Measurements from ENCODE around the gene TRIM61.
A peak's percentile ranks its signal among the peaks of the same experiment; 100 is the strongest.
"Not testable (repeated sequence)": the region's sequence is repeated elsewhere in the genome, so short reads cannot be mapped to it uniquely, and the experiment has no call there.

TRIM61 gene

DNA sequence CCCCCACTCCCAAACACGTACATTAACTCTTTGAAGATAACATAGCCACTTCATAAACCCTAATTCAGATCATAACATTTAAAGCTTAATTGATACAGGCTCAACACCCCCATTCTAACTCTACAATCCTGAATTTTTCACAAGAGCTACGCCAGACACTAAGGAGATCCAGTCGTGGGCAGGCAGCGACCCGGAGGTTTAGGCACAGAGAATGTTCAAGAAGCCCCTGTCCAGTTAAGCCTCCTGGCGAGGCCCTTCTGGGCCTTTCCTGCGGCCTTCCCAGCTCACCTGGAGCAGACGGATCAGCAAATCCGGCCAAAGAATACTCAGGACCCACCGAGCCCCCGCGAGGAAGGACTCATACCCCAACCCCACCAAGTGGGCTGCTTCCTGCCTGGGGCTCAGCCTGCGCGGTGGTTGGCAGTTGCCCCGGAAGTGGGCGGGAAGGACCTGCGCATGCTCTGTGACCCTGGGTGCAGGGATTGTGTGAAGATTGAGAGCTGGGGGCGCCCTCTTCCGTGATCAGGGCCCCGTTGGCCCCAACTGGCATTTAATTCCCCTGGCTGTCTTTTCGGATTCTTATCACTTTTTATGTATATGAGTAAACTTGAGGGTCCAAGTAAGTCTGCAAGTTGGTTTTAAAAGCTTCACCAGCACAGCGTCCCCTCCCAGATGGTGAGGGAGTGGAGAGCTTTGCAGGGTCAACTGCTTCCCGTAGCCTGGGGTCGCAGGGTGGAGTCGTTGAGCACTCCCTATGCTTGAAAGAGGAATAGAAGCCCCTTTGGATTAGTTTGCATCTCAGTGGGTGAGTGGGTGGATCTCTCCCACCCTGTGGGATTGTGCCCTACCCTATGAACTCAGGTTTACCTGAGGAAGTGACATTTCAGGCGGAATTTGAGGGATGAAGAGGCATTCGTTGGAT, at the start of gene TRIM61:
Gene TRIM61, minus strand, starts transcription at position 415 of the 922 bp plus-strand sequence. CDS start 7,655 bp downstream, outside the sequence.
- DNase-seq (ENCODE audit: low spot score): peak; percentile 17

DNA sequence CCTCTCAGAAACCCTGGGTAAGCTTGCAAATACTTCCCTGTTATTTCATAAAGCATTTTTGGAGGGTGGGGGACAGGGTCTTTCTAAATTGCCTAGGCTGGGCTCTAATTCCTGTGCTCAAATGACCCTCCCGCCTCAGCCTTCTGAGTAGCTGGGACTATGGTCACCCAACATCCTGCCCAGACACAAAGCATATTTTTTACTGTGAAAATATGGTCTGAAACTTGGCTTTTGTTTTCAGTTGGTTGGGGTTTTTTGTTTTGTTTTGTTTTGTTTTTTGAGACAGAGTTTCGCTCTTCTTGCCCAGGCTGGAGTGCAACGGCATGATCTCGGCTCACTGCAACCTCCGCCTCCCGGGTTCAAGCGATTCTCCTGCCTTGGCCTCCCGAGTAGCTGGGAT, 48.3 kb upstream of the TRIM61 start:
- not testable (repeated sequence) for DNase-seq (ENCODE audit: low spot score)

DNA sequence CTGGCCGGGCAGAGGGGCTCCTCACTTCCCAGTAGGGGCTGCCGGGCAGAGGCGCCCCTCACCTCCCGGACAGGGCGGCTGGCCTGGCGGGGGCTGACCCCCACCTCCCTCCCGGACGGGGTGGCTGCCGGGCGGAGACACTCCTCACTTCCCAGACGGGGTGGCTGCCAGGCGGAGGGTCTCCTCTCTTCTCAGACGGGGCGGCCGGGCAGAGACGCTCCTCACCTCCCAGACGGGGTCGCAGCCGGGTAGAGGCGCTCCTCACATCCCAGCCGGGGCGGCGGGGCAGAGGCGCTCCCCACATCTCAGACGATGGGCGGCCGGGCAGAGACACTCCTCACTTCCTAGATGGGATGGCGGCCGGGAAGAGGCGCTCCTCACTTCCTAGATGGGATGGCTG, 42.5 kb upstream of the TRIM61 start:
- not testable (repeated sequence) for DNase-seq (ENCODE audit: low spot score)

DNA sequence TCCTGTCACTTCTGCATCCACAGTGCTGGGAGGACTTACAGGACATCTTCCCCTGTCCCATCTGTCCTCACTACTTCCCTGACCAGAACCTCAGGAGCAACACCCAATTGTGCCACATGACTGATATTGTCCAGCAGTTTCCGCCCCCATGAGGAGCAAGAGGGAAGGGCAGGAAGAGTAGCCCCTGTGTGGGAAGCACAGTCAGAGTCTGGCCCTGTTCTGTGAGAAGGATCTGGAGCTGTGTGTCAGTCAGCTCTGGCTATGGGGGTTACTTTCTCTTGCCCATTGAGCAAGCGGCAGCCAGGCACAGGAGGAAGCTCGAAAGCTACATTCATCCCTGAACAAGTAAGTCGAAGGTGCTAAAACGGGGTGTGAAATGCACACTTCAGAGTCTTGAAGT, 39.5 kb upstream of the TRIM61 start:
- no peak for DNase-seq (ENCODE audit: low spot score)

DNA sequence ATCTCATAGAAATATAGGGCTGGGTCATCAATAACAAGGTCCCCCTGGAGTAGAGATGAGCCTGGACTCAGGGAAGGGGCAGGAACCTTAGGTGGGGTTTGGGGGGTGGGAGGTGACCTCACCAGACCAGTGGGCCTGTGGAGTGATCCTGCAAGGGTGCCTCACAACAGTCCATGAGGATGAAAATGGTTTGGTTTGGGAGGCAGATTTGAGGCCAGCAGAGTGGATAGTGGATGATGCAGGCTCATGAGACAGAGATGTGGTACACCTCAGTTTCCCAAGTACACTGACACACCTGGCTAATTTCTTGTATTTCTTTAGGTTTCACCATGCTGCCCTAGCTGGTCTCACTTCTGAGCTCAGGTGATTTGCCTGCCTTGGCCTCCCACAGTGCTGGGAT, 36.2 kb upstream of the TRIM61 start:
- DNase-seq (ENCODE audit: low spot score): no peak

DNA sequence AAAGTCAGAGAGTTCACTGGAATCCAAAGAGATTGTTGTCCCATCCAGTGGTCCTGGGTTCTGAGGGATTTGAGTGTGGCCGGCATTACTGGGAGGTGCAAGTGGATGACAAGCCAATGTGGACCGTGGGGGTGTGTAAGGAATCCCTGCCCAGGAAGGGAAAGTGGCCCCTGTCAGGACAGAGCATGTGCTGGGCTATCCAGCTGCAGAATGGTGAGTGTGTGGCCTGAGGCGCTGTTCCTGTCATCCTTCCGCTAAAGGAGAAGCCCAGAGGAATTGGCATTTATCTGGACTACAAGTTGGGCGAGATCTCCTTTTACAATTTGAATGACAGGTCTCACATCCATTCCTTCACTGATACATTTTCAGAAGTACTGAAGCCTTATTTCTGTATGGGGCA, 33.9 kb upstream of the TRIM61 start:
- DNase-seq (ENCODE audit: low spot score): no peak

DNA sequence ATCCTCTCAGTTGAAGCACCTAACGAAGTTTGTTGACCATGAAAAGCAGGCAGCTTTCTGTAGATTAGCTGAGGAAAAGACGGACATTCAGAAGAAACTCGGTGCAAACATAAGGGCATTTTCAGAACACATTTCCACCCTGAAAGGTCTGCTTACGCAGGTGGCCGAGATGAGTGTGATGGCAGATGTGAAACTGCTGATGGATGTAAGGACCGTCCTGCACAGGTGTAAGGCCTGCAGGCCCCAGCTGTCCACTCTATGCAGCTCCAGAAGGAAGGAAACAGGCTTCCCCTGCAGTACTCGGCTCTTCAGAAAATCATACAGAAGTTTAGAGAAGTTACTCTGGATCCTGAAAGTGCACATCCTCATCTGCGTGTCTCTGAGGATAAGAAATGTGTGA, 33.5 kb upstream of the TRIM61 start:
- DNase-seq (ENCODE audit: low spot score): no peak

DNA sequence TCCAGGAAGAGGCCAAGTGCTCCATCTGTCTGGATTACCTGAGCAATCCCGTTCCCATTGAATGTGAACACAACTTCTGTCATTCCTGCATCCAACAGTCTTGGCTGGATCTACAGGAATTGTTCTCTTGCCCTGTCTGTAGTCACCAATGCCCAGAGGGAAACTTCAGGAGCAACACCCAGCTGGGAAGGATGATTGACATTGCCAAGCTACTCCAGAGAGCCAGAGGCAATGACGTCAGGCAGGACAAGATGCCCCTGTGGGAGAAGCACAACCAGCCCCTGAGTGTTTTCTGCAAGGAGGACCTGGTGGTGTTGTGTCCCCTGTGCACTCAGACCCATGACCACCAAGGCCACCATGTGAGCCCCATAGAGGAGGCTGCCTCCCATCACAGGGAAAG, 33.0 kb upstream of the TRIM61 start:
- no peak for DNase-seq (ENCODE audit: low spot score)

DNA sequence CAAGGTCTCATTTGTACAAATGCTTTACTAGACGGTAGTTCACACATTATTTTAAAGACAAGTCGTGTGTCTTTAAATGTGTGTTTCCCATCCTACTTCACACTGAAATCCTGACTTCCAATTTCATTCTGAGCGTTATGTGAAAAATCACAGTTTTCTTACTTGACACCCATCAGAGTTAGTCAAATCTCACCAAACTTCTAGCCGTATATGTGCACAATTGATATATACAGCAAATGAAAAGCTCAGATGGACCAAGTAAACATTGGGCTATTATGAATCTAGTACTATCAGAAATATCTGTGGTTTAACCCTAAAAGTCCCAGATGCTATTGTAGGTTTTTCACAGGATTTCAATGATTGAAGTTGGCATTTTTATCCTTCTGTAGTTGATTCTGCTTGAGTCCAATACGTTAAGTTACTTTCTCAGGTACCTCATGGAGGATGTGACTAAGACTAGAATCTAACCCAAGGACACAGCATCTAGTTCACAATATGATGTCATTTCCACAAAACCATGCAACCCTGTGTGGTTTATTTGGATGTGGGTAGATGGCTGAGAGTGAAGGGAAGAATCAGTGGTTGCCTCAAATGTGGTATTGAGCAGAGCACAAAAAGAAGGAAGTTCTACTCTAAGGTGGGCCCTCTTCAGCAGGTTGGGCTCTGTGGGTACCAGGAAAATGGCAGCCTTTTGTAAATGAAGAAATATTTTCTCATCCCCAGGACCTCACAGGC, 32.2 kb upstream of the TRIM61 start:
- DNase-seq (ENCODE audit: low spot score): no peak

DNA sequence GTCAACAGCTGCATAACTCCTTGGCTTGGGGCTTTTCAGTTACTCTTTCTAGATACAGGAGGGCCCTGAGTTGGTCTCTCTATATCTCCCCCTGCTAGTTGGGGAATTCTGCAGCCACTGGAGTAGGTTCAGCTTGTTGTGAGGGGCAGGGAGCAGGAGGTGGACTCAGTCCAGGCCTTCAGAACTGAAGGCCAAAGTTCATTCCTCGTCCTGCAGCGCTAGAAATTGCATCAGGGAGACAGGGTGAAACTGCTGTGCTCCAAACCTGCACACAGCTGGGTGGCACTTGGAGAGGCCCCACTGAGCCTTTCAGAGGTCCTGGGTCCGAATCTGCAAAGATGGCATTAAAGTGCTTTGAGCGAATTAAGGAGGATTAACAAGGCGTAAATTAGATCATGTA, 29.4 kb upstream of the TRIM61 start:
- no peak for DNase-seq (ENCODE audit: low spot score)

DNA sequence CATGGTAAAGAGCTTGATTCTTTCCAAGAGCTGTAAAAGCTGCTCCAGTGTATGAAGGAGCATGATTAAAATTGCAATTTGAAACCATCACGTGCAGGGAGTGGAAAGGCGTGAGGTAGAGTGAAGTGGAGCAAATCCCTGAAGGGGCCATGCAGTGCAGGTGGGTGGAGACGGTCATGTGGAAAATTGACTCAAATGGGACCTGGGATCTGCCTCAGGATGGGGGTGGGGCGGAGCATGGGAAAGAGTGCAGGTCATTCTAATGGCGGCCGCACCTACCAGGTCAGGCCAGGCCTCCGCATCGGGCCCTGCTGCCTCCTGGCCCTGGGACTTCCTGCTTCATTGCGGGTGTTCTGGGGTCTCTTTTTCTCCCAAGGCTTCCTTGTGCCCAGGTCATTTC, 29.0 kb upstream of the TRIM61 start:
- no peak for DNase-seq (ENCODE audit: low spot score)

DNA sequence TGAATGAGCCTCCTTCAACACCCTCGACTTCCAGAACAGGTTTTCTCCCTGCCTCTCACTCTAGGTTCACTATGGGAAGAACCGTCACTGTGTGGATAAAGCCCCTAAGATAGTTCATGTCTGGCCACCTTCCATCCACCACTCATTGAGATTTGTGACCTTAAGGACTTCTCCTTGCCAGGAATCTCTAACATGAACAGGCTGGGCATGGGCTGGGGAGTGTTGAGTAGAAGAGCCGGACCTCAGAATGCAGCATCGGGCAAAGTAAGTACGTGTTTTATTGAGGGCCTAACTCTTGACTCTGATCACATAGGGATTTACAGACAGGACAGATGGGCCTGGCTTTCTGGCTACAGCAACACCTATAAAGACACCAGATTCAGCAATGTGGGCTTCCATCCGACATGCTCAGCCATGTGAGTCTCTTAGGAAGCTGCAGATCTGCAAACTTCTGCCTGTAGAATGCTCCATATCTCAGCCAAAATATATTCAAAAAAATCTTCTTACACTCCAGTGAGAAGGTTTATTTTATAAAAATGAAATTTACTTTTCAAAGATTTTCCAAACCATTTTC, 28.0 kb upstream of the TRIM61 start:
- no peak for DNase-seq (ENCODE audit: low spot score)

DNA sequence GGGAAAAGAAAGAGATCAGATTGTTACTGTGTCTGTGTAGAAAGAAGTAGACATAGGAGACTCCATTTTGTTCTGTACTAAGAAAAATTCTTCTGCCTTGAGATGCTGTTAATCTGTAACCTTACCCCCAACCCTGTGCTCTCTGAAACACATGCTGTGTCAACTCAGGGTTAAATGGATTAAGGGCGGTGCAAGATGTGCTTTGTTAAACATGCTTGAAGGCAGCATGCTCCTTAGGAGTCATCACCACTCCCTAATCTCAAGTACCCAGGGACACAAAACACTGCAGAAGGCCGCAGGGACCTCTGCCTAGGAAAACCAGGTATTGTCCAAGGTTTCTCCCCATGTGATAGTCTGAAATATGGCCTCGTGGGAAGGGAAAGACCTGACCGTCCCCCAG, 24.5 kb upstream of the TRIM61 start:
- not testable (repeated sequence) for DNase-seq (ENCODE audit: low spot score)

DNA sequence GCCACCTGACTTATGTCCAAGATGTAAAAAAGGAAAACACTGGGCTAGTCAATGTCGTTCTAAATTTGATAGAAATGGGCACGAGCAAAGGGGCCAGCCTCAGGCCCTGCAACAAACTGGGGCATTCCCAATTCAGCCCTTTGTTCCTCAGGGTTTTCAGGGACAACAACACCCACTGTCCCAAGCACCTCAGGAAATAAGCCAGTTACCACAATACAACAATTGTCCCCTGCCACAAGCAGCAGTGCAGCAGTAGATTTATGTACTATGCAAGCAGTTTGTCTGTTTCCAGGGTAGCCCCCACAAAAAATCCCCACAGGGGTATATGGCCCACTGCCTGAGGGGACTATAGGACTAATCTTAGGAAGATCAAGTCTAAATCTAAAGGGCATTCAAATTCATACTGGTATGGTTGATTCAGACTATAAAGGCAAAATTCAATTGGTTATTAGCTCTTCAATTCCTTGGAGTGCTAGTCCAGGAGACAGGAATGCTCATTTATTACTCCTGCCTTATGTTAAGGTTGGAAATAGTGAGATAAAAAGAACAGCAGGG, 21.1 kb upstream of the TRIM61 start:
- not testable (repeated sequence) for DNase-seq (ENCODE audit: low spot score)

DNA sequence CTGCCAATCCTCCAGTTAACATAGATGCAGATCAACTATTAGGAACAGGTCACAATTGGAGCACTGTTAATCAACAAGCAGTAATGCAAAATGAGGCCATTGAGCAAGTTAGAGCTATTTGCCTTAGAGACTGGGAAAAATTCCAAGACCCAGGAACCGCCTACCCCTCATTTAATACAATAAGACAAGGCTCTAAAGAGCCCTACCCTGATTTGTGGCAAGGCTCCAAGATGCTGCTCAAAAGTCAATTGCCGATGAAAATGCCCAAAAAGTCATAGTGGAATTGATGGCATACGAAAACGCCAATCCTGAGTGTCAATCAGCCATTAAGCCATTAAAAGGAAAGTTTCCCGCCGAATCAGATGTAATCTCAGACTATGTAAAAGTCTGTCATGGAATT, 20.5 kb upstream of the TRIM61 start:
- DNase-seq (ENCODE audit: low spot score): no peak

DNA sequence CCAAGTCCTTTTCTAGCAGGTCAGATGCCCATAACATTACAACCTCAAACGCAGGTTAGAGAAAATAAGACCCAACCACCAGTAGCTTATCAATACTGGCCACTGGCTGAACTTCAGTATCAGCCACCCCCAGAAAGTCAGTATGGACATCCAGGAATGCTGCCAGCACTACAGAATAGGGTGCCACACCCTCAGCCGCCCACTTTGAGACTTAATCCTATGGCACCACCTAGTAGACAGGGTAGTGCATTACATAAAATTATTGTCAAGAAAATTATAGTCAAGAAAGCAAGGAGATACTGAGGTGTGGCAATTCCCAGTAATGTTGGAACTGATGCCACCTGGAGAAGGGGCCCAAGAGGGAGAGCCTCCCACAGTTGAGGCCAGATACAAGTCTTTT, 19.9 kb upstream of the TRIM61 start:
- DNase-seq (ENCODE audit: low spot score): no peak

DNA sequence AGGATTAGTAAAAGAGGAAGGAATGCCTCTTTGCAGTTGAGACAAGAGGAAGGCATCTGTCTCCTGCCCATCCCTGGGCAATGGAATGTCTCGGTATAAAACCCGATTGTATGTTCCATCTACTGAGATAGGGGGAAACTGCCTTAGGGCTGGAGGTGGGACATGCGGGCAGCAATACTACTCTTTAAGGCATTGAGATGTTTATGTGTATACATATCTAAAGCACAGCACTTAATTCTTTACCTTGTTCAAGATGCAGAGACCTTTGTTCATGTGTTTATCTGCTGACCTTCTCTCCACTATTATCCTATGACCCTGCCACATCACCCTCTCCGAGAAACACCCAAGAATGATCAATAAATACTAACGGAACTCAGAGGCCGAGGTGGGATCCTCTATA, 18.7 kb upstream of the TRIM61 start:
- DNase-seq (ENCODE audit: low spot score): not testable (repeated sequence)

DNA sequence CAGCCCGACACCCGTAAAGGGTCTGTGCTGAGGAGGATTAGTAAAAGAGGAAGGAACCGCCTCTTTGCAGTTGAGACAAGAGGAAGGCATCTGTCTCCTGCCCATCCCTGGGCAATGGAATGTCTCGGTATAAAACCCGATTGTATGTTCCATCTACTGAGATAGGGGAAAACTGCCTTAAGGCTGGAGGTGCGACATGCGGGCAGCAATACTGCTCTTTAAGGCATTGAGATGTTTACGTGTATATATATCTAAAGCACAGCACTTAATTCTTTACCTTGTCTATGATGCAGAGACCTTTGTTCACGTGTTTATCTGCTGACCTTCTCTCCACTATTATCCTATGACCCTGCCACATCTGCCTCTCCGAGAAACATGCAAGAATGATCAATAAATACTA, 13.3 kb upstream of the TRIM61 start:
- DNase-seq (ENCODE audit: low spot score): not testable (repeated sequence)

DNA sequence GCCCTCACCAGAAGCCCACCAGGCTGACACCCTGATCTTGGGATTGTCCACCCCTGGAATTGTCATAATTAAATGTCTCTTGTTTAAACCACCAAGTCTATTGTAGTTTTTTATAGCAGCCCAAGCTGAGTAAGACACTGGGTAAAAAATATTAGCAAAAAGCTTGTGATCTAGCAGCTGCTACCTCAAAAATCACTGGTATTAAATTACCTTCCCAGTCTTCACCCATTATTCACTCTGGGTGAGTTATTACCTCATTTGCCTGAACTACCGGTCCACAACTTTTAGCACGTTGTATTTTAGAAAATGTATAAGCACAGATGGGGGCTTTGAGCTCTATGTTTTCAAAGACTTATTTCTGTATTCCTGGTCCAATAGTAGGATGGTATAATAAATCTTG, 12.0 kb upstream of the TRIM61 start:
- no peak for DNase-seq (ENCODE audit: low spot score)

DNA sequence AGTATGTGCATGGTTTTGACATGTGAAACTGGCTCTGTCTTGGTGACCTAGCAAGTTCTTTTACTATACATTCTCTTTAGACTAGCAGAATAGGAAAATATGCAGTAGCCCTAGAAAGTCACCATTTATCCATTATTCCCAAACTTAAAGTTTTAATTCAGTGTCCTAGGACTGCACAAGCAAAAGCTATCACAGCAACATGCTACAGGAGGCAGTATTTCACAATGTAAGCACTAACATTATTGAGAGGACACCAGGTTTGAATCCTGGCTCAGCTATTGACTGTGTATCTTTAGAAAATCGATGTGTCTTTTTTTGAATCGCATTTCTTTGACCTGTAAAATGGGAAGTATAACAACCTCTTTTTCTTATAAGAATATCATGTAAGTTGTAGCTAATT, 5.5 kb downstream of the TRIM61 start:
- DNase-seq (ENCODE audit: low spot score): not testable (repeated sequence)

DNA sequence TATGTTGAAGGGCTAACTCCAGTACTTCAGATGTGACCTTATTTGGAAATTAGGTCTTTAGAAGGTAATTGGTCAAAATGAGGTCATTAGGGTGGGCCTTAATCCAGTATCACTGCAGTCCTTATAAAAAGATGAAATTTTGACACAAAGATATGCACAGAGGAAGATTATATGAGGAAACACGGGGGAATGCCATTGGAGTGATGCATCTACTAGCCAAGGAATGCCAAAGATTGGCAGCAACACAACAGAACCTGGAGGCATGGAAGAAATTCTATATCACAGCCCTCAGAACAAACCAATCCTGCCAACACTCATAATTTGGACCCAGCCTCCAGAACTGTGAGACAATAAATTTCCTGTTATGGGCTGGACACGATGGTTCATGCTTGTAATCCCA, 17.6 kb downstream of the TRIM61 start:
- DNase-seq (ENCODE audit: low spot score): no peak

DNA sequence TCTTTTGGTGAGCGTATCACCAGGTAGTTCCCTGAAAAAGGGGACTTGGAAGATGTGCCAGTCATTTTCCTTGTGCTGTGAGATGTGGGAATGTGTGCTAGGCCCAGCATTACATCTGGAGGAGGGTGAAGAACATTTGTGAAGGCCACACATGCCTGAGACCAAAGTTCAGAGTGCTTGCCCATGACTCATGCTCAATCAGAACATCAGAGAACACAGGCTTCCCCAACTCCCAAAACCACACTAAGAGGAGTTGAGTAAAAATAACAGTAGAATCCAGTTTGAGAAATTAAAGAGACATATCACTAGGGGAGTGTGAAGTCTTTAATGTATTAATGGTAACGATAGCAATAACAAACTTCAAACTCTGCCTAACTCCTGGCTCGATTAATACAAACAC, 18.0 kb downstream of the TRIM61 start:
- DNase-seq (ENCODE audit: low spot score): not testable (repeated sequence)

All from AG08396 (cell line).